A673 (cell line): Measurements from ENCODE around the gene SKP1. TPM values are rescaled to one million over a fixed set of nuclear protein-coding genes. Genes with fewer than 3 reads are reported as not detected.

Source experiments
- BruUV-seq: library from RNA; stranded (reverse); fragments of 400-500 nt; replicated peaks from 2 replicates; lab custom pipeline; 2021; lab: Mats Ljungman, UMichigan
- CTCF ChIA-PET: fragments of 300-600 bp; sonication (Branson Sonifier 250); formaldehyde crosslinking; loops from one replicate; lab custom pipeline; 2022; ENCODE audit warnings: antibody characterized with exemption; lab: Charles Lee
- POLR2A ChIA-PET: fragments of 300-600 bp; sonication (Branson Sonifier 250); formaldehyde crosslinking; loops from one replicate; lab custom pipeline; 2022; ENCODE audit warnings: antibody characterized with exemption; ENCODE audit not compliant: low non-redundant PET; lab: Charles Lee
- DNase-seq: peaks from one replicate; pipeline ENCODE4 v3.0.0-alpha.2; 2015; ENCODE audit warnings: low spot score
- H3K27ac ChIP-seq: fragments of 200-600 bp; sonication (generic); 2 replicates; pipeline ENCODE4 v1.5.1; 2016; ENCODE audit warnings: mixed run types, low read depth, mild to moderate bottlenecking, mixed read lengths, antibody characterized with exemption, low read length; ENCODE audit not compliant: poor library complexity, severe bottlenecking
- H3K27me3 ChIP-seq: fragments of 200-600 bp; sonication (generic); replicated peaks from 2 replicates; pipeline ENCODE4 v1.6.1; 2017; ENCODE audit warnings: mixed run types, low read depth, mild to moderate bottlenecking, mixed read lengths, antibody characterized with exemption, low read length; ENCODE audit not compliant: insufficient read depth, poor library complexity
- H3K36me3 ChIP-seq: fragments of 200-600 bp; sonication (generic); 2 replicates; pipeline ENCODE4 v1.6.1; 2016; ENCODE audit warnings: mixed run types, mild to moderate bottlenecking, mixed read lengths, antibody characterized with exemption, low read length; ENCODE audit not compliant: insufficient read depth, poor library complexity, severe bottlenecking
- H3K4me1 ChIP-seq: fragments of 200-600 bp; sonication (generic); 2 replicates; pipeline ENCODE4 v1.6.1; 2017; ENCODE audit warnings: mixed run types, mild to moderate bottlenecking, mixed read lengths, antibody characterized with exemption, low read length; ENCODE audit not compliant: insufficient read depth, poor library complexity, severe bottlenecking
- H3K4me3 ChIP-seq: fragments of 200-600 bp; sonication (generic); 2 replicates; pipeline ENCODE4 v1.5.1; 2016; ENCODE audit warnings: low read depth, mixed run types, mild to moderate bottlenecking, mixed read lengths, low read length; ENCODE audit not compliant: poor library complexity, severe bottlenecking
- H3K9me3 ChIP-seq: fragments of 200-600 bp; sonication (generic); 2 replicates; pipeline ENCODE4 v1.6.1; 2016; ENCODE audit warnings: mixed run types, low read depth, mild to moderate bottlenecking, mixed read lengths, antibody characterized with exemption, low read length; ENCODE audit not compliant: poor library complexity, severe bottlenecking
- EZH2 ChIP-seq: fragments of 200-600 bp; sonication (generic); IDR thresholded peaks from 2 replicates; pipeline ENCODE4 v1.6.1; 2017; ENCODE audit warnings: borderline replicate concordance, low read depth, mild to moderate bottlenecking, mixed read lengths, antibody characterized with exemption, low read length; ENCODE audit not compliant: poor library complexity, severe bottlenecking
- intact Hi-C: fragments of 100-400 bp; cut with micrococcal nuclease; formaldehyde crosslinking; loops from one replicate; pipeline ENCODE4 v1.10.0; 2022; ENCODE audit not compliant: unreplicated experiment
- total RNA-seq: library from RNA; stranded (reverse); gene quantifications from 2 replicates; pipeline ENCODE4 v1.2.3, GENCODE V29; 2021
- TF ChIP-seq, protein P1 (sequence below): fragments of 300-800, 200-600 bp; sonication (generic); conservative IDR thresholded peaks from 2 replicates; pipeline ENCODE4 v1.5.1; 2017; ENCODE audit warnings: low read depth, mild to moderate bottlenecking, antibody characterized with exemption, low read length, moderate library complexity, mixed read lengths

SKP1 gene
- total RNA-seq, 1 experiment from 2014 or later: 465 TPM

DNA sequence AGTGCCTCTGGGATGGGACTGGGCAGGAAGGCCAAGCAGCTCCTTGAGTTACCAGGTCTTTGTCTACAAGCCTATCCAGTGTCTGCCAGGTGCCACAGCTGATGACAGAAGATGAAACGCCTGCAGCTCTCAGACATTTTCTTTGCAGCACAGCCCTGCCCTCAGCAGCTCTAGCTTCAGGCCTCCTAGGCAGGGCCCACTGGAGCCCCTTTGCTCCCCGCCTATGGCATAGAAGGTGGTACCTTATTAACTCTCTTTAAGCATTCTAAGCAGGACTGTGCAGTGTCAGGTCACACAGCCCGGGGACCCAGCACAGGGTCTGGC, 1.3 kb upstream of the SKP1 start:
- ChIA-PET CTCF (no interaction called here), POLR2A (no interaction called here)
- Histone ChIP-seq H3K4me3 (peak overlapping the region; percentile 88), H3K9me3 (no peaks in the 10 kb centered on the region), H3K4me1 (peaks cover 10% of the 10 kb centered on the region), H3K27me3 (no peaks in the 10 kb centered on the region), H3K27ac (no peak overlapping the region), H3K36me3 (peaks cover 8% of the 10 kb centered on the region)
- BruUV-seq: no TSS peak
- TF ChIP-seq EZH2: no peak
- TF ChIP-seq, protein P1, sequence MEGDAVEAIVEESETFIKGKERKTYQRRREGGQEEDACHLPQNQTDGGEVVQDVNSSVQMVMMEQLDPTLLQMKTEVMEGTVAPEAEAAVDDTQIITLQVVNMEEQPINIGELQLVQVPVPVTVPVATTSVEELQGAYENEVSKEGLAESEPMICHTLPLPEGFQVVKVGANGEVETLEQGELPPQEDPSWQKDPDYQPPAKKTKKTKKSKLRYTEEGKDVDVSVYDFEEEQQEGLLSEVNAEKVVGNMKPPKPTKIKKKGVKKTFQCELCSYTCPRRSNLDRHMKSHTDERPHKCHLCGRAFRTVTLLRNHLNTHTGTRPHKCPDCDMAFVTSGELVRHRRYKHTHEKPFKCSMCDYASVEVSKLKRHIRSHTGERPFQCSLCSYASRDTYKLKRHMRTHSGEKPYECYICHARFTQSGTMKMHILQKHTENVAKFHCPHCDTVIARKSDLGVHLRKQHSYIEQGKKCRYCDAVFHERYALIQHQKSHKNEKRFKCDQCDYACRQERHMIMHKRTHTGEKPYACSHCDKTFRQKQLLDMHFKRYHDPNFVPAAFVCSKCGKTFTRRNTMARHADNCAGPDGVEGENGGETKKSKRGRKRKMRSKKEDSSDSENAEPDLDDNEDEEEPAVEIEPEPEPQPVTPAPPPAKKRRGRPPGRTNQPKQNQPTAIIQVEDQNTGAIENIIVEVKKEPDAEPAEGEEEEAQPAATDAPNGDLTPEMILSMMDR: no peak
- intact Hi-C loops: no loop called here
- DNase-seq: no peak

DNA sequence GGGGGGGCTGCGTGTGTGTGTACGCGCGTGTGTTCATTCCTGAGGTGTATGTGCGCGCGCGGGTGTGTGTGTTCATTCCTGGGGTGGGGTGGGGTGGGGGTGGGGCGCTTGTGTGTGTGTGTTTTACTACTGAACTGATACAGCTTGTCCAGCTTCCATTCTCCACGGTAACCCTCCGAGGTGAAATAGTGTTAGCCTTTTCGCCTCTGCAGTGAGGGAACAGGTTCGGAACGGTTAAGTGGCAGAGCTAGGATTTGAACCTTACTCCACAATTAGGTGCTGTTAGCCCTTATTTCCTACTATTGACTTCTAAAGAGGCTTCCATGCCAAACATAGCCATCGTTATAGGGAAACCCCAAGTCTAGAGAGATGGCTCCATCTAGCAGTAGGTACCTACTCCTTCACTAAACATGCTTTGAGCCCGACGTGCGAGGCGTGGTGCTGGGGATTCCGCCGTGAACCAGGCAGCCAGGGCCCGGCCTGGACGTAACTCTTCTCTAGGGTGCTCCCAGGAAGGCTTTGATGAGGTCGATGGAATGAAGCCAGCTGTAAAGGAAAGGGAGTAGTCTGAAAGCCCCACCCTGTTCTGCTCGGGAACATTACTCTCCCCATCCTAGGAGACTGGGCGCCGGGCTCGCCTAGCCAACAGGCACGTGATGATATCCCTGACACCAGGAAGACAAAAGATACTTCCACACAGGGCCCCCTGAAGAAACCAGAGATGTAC, 782 bp upstream of the SKP1 start:
- no peak for DNase-seq
- Histone ChIP-seq H3K27ac (peak overlapping the region; percentile 100), H3K27me3 (no peaks in the 10 kb centered on the region), H3K4me1 (peaks cover 10% of the 10 kb centered on the region), H3K4me3 (peak overlapping the region; percentile 88), H3K9me3 (no peaks in the 10 kb centered on the region), H3K36me3 (peaks cover 13% of the 10 kb centered on the region)
- TSS peak; percentile 95 for BruUV-seq
- ChIA-PET CTCF (no interaction called here), POLR2A (interaction anchor here (0.6 to 0.7 kb wide), 4 partner anchors 32 to 654 kb away, joined by 3 to 14 read pairs (median 4); no protein-coding TSS in a partner anchor)
- intact Hi-C loops: no loop called here
- TF ChIP-seq, protein P1: no peak
- TF ChIP-seq EZH2: no peak

DNA sequence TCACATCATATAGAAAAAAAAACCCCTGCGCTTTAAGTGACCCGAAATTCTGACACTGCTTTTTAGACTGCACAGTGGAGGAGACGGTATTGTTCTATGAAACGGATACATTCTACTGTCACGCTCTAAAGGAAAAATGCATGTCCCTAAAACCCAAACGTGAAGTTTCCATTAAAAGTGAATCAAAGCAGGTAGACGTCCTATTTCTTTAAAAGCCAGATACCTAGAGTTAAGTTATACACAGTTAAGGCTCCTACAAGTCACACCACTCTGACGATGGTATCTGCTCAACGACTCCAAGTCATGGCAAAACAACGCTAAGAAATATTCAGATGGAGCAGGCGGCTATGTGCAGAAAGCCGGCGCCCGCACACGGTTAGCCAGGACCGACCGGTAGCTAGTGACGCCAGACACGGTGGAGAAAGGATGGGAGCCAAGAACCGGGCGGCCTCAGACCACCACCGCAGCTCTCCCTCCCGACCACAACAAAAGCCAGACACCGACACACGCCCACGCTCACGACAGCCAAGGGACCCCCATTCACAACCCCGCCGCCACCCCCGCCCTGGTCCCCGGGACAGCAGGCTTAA, 734 bp downstream of the SKP1 start:
- Histone ChIP-seq H3K4me3 (peak overlapping the region; percentile 88), H3K27me3 (no peaks in the 10 kb centered on the region), H3K4me1 (peaks cover 20% of the 10 kb centered on the region), H3K9me3 (no peaks in the 10 kb centered on the region), H3K27ac (peak overlapping the region; percentile 100), H3K36me3 (peaks cover 27% of the 10 kb centered on the region)
- BruUV-seq: no TSS peak
- ChIA-PET POLR2A (no interaction called here), CTCF (no interaction called here)
- TF ChIP-seq EZH2: no peak
- TF ChIP-seq, protein P1: no peak
- intact Hi-C loops: no loop called here
- DNase-seq: peak; percentile 23
